Measurements from ENCODE around the gene FOXO4. TPM values are rescaled to one million over a fixed set of nuclear protein-coding genes. Genes with fewer than 3 reads are reported as not detected.
A peak's percentile ranks its signal among the peaks of the same experiment; 100 is the strongest.

The FOXO4 gene
- total RNA-seq, 1 experiment from 2014 or later, result 17.7 TPM

- Histone ChIP-seq H2BK120ac (ENCODE audit: low read depth, low read length, poor library complexity, severe bottlenecking) (no peak overlapping the region), H3K9me3 (ENCODE audit: control insufficient read depth, low read depth, low read length) (peaks cover 21% of the 10 kb centered on the region), H3K79me2 (ENCODE audit: insufficient read depth, low read length) (no peaks in the 10 kb centered on the region), H3K4me1 (ENCODE audit: insufficient read depth, low read length) (peaks cover 3% of the 10 kb centered on the region; the same call in 1 of the 2 replicates), H3T11ph (ENCODE audit: low read length) (no peak overlapping the region), H3K9ac (ENCODE audit: extremely low read depth, insufficient read length, low read length) (peak overlapping the region; percentile 70), H2BK5ac (ENCODE audit: insufficient read length, low read length) (no peak overlapping the region), H3K14ac (ENCODE audit: insufficient read depth, low read length) (no peak overlapping the region), H3K23me2 (ENCODE audit: insufficient read length, low read depth, low read length, poor library complexity, severe bottlenecking) (peaks cover 7% of the 10 kb centered on the region), H2BK12ac (ENCODE audit: insufficient read length, low read depth, low read length) (no peak overlapping the region), H2BK20ac (ENCODE audit: low read depth, low read length, poor library complexity, severe bottlenecking) (no peak overlapping the region), H4K5ac (ENCODE audit: insufficient read length, low read depth, low read length) (no peak overlapping the region), H3K4me2 (ENCODE audit: insufficient read depth, insufficient read length, low read length) (peak overlapping the region; percentile 59), H3K56ac (ENCODE audit: insufficient read length, low read depth, low read length) (no peak overlapping the region), H4K8ac (replicated peaks; ENCODE audit: insufficient read length, low read depth, low read length) (no peak overlapping the region), H3K27ac (ENCODE audit: insufficient read length, low read depth, low read length) (no peak overlapping the region), H3K23ac (ENCODE audit: insufficient read length, low read depth, low read length) (no peak overlapping the region), H3K4ac (ENCODE audit: low read depth, low read length) (no peak overlapping the region), H3K79me1 (ENCODE audit: insufficient read depth, low read depth, low read length, poor library complexity, severe bottlenecking) (no peaks in the 10 kb centered on the region), H2AFZ (ENCODE audit: low read length) (no peak overlapping the region), H4K20me1 (ENCODE audit: control insufficient read depth, insufficient read depth, insufficient read length) (no peaks in the 10 kb centered on the region), H2BK15ac (ENCODE audit: low read depth, low read length) (no peak overlapping the region), H3K27me3 (ENCODE audit: insufficient read depth, low read length) (no peaks in the 10 kb centered on the region; the same call in 1 of the 2 replicates), H4K91ac (ENCODE audit: insufficient read length, low read depth, low read length) (no peak overlapping the region), H2AK5ac (ENCODE audit: insufficient read length, low read length) (no peak overlapping the region), H3K18ac (ENCODE audit: insufficient read length, low read depth, low read length) (no peak overlapping the region)
- H3K4me1 Mint-ChIP-seq, result peaks cover 22 to 27% of the 10 kb centered on the region in 2 experiments
- H3K27me3 Mint-ChIP-seq (ENCODE audit: low read depth), result peaks cover 37% of the 10 kb centered on the region
- DNase-seq, result no peak
- TF ChIP-seq, protein P1, sequence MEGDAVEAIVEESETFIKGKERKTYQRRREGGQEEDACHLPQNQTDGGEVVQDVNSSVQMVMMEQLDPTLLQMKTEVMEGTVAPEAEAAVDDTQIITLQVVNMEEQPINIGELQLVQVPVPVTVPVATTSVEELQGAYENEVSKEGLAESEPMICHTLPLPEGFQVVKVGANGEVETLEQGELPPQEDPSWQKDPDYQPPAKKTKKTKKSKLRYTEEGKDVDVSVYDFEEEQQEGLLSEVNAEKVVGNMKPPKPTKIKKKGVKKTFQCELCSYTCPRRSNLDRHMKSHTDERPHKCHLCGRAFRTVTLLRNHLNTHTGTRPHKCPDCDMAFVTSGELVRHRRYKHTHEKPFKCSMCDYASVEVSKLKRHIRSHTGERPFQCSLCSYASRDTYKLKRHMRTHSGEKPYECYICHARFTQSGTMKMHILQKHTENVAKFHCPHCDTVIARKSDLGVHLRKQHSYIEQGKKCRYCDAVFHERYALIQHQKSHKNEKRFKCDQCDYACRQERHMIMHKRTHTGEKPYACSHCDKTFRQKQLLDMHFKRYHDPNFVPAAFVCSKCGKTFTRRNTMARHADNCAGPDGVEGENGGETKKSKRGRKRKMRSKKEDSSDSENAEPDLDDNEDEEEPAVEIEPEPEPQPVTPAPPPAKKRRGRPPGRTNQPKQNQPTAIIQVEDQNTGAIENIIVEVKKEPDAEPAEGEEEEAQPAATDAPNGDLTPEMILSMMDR (conservative IDR thresholded peaks at IDR 0.05), result no peak
- H3K9me3 Mint-ChIP-seq, result peaks cover 63 to 68% of the 10 kb centered on the region in 2 experiments
- no CpG with 5 or more reads among the region's 6 CpGs for WGBS (ENCODE audit: extremely low coverage, insufficient read length, low lambda C conversion rate)
- H3K27ac Mint-ChIP-seq, result no peak overlapping the region
- peaks cover 0 to 7% (median 0%) of the 10 kb centered on the region in 3 experiments; a peak in 2 of 7 replicates for H3K36me3 Mint-ChIP-seq (ENCODE audit: insufficient read depth in 1 of 3, low read depth in 3 of 3)
- peak overlapping the region; percentile 85 to 91 for H3K4me3 Mint-ChIP-seq
Observed at GRCh38 chrX:71095033-71095432, 618 bp upstream of the FOXO4 start.
